HG03039 (cell line): ENCODE results near the gene INCA1.

Experiments
- ATAC-seq: cut with Tn5 transposase; IDR thresholded peaks from one replicate; pipeline ENCODE4 v1.9.1; 2021; ENCODE audit warnings: mild to moderate bottlenecking, moderate library complexity; ENCODE audit not compliant: unreplicated experiment

INCA1 gene

GRCh38 chr17:4972322-4972721, 25.0 kb downstream of the INCA1 start:
- ATAC-seq = no peak

- ATAC-seq = no peak
These were observed 25.5 kb downstream of the INCA1 start for GRCh38 chr17:4971826-4972225.

- no peak for ATAC-seq
These were observed 27.0 kb downstream of the INCA1 start for GRCh38 chr17:4970273-4970672.

GRCh38 chr17:4969551-4970173, 27.7 kb downstream of the INCA1 start:
- ATAC-seq = no peak

- no peak for ATAC-seq
These were observed 28.2 kb downstream of the INCA1 start for GRCh38 chr17:4969047-4969550.

GRCh38 chr17:4968486-4969046, 28.8 kb downstream of the INCA1 start:
- no peak for ATAC-seq

GRCh38 chr17:4967539-4968485, 29.5 kb downstream of the INCA1 start, which contains the start of gene SPAG7:
TSS of gene SPAG7 (minus strand) at chr17:4967817. CDS start at chr17:4967804, 13 bp downstream.
- peak; percentile 53 for ATAC-seq

GRCh38 chr17:4966844-4967538, 30.3 kb downstream of the INCA1 start:
- peak; percentile 80 for ATAC-seq

- ATAC-seq = no peak
These were observed 31.9 kb downstream of the INCA1 start for GRCh38 chr17:4965311-4965986.

- no peak for ATAC-seq
These were observed 36.9 kb downstream of the INCA1 start for GRCh38 chr17:4960279-4960922.

GRCh38 chr17:4959261-4959965, 37.9 kb downstream of the INCA1 start:
- no peak for ATAC-seq

- ATAC-seq = no peak
These were observed 39.2 kb downstream of the INCA1 start for GRCh38 chr17:4958102-4958501.

- no peak for ATAC-seq
These were observed 40.7 kb downstream of the INCA1 start for GRCh38 chr17:4956493-4957061.

GRCh38 chr17:4955091-4955490, 42.2 kb downstream of the INCA1 start:
- no peak for ATAC-seq

GRCh38 chr17:4953451-4953961, 43.8 kb downstream of the INCA1 start:
- no peak for ATAC-seq

GRCh38 chr17:4951486-4951885, 45.8 kb downstream of the INCA1 start:
- no peak for ATAC-seq

- ATAC-seq = no peak
These were observed 46.5 kb downstream of the INCA1 start, which contains the start of gene ENO3 for GRCh38 chr17:4950746-4951204. TSS of gene ENO3 (plus strand) at chr17:4951119. CDS start at chr17:4951830, 711 bp downstream.

GRCh38 chr17:4950075-4950745, 47.1 kb downstream of the INCA1 start:
- peak; percentile 5 for ATAC-seq
